DMS 273 (cell line): ENCODE measurements around the gene TCFL5.

Source experiments
- DNase-seq: peaks from one replicate; lab custom pipeline; 2025; ENCODE audit not compliant: unreplicated experiment; lab: John Stamatoyannopoulos, UW

Gene TCFL5

GRCh38 chr20:62814060-62814708, 47.4 kb downstream of the TCFL5 start:
- DNase-seq, result no peak

- DNase-seq, result no peak
These were observed 48.0 kb downstream of the TCFL5 start for GRCh38 chr20:62813588-62813987.

GRCh38 chr20:62812907-62813200, 48.8 kb downstream of the TCFL5 start:
- DNase-seq, result no peak

GRCh38 chr20:62812181-62812906, 49.3 kb downstream of the TCFL5 start:
- DNase-seq, result no peak

GRCh38 chr20:62811720-62812119, 49.9 kb downstream of the TCFL5 start:
- DNase-seq, result no peak

- DNase-seq, result no peak
These were observed 50.3 kb downstream of the TCFL5 start for GRCh38 chr20:62811320-62811719.

- no peak for DNase-seq
These were observed 51.8 kb downstream of the TCFL5 start for GRCh38 chr20:62809530-62810428.

- peak; percentile 84 for DNase-seq
These were observed 53.3 kb downstream of the TCFL5 start for GRCh38 chr20:62808211-62808865.

- DNase-seq, result no peak
These were observed 54.0 kb downstream of the TCFL5 start for GRCh38 chr20:62807444-62808210.

- no peak for DNase-seq
These were observed 55.1 kb downstream of the TCFL5 start for GRCh38 chr20:62806383-62807050.

GRCh38 chr20:62805711-62806382, 55.8 kb downstream of the TCFL5 start:
- DNase-seq, result no peak

GRCh38 chr20:62805155-62805710, 56.4 kb downstream of the TCFL5 start:
- DNase-seq, result peak; percentile 64

GRCh38 chr20:62804627-62805154, 56.9 kb downstream of the TCFL5 start, which contains the start of gene OGFR:
Gene OGFR, plus strand, starts transcription at chr20:62804835. Its CDS starts 25 bp downstream, at chr20:62804860.
- DNase-seq, result peak; percentile 81

- DNase-seq, result no peak
These were observed 57.5 kb downstream of the TCFL5 start for GRCh38 chr20:62804021-62804626.

- no peak for DNase-seq
These were observed 59.5 kb downstream of the TCFL5 start for GRCh38 chr20:62802026-62802712.

GRCh38 chr20:62801284-62802010, 60.2 kb downstream of the TCFL5 start:
- no peak for DNase-seq
